Measurements from ENCODE around the gene RPS16. TPM values are rescaled to one million over a fixed set of nuclear protein-coding genes. Genes with fewer than 3 reads are reported as not detected.
A peak's percentile ranks its signal among the peaks of the same experiment; 100 is the strongest.
"Not testable (repeated sequence)": the region's sequence is repeated elsewhere in the genome, so short reads cannot be mapped to it uniquely, and the experiment has no call there.

RPS16 gene
- total and polyA plus RNA-seq, 9 donors: 2,348 to 7,403 (median 4,531) TPM

- Histone ChIP-seq H3K36me3 (no peaks in the 10 kb centered on the region), H3K4me3 (peak within 1 kb of the TSS; percentile 90), H3K27ac (peak within 1 kb of the TSS in 1 of 2 donors; percentile 77), H3K9me3 (no peaks in the 10 kb centered on the region), H3K27me3 (no peaks in the 10 kb centered on the region), H3K4me1 (ENCODE audit: insufficient read depth) (peaks cover 7% of the 10 kb centered on the region)
- 0 to 2% (median 0%) methylated on average over 34 to 62 of the region's 62 CpGs for WGBS, 3 donors
- peak; percentile 95 to 98 (median 97) for DNase-seq
- TF ChIP-seq CTCF (IDR thresholded peaks at IDR 0.05) (no peak), EP300 (IDR thresholded peaks at IDR 0.05) (no peak), POLR2A (IDR thresholded peaks at IDR 0.05) (peak; percentile 77)
- intact Hi-C loops (cut with DNase I): no loop called here
Measured at GRCh38 chr19:39480337-39481228, 44.8 kb upstream of the RPS16 start, which contains the start of gene TIMM50. TIMM50 (plus strand) TSS chr19:39480838; CDS start chr19:39480854, 16 bp downstream.

DNA sequence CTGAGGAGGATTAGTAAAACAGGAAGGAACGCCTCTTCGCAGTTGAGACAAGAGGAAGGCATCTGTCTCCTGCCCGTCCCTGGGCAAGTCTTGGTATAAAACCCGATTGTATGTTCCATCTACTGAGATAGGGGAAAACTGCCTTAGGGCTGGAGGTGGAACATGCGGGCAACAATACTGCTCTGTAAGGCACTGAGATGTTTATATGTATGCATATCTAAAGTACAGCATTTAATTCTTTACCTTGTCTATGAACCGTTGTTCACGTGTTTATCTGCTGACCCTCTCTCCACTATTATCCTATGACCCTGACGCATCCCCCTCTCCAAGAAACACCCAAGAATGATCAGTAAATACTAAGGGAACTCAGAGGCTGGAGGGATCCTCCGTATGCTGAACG lies 44.2 kb upstream of the RPS16 start:
- Histone ChIP-seq H3K27ac (no peak overlapping the region), H3K36me3 (no peaks in the 10 kb centered on the region), H3K4me3 (peak overlapping the region; percentile 90), H3K9me3 (no peaks in the 10 kb centered on the region), H3K27me3 (no peaks in the 10 kb centered on the region), H3K4me1 (ENCODE audit: insufficient read depth) (peaks cover 7% of the 10 kb centered on the region)
- DNase-seq: no peak
- no peak for TF ChIP-seq CTCF (IDR thresholded peaks at IDR 0.05)
- no peak for TF ChIP-seq EP300 (IDR thresholded peaks at IDR 0.05)
- TF ChIP-seq POLR2A (IDR thresholded peaks at IDR 0.05): no peak
- WGBS, 3 donors: 28 to 45% (median 39%) methylated on average over 10 of the region's 10 CpGs
- intact Hi-C loops (cut with DNase I): loop anchor here in 2 of 4 donors (10.0 kb wide), 1 partner anchor 55 kb away; the partner anchor contains the start of gene EID2B (in 2 of the 2)

DNA sequence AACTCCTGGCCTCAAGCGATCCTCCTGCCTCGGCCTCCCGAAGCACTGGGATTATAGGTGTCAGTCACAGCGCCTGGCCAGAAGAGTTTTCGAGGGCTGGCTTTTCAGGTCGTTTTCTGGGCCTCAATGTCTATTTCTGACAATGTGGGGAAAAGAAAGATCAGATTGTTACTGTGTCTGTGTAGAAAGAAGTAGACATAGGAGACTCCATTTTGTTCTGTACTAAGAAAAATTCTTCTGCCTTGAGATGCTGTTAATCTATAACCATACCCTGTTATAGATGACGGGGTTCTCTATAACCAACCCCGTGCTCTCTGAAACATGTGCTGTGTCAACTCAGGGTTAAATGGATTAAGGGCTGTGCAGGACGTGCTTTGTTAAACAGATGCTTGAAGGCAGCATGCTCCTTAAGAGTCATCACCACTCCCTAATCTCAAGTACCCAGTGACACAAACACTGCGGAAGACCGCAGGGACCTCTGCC lies 43.6 kb upstream of the RPS16 start:
- not testable (repeated sequence) for H3K4me3 ChIP-seq; H3K9me3 ChIP-seq; DNase-seq; H3K4me1 ChIP-seq (ENCODE audit: insufficient read depth); H3K27me3 ChIP-seq; H3K36me3 ChIP-seq; H3K27ac ChIP-seq
- intact Hi-C loops (cut with DNase I): loop anchor here in 2 of 4 donors (10.0 kb wide), 1 partner anchor 55 kb away; the partner anchor contains the start of gene EID2B (in 2 of the 2)
- WGBS, 3 donors: 75 to 79% (median 77%) methylated on average over 11 of the region's 11 CpGs

DNA sequence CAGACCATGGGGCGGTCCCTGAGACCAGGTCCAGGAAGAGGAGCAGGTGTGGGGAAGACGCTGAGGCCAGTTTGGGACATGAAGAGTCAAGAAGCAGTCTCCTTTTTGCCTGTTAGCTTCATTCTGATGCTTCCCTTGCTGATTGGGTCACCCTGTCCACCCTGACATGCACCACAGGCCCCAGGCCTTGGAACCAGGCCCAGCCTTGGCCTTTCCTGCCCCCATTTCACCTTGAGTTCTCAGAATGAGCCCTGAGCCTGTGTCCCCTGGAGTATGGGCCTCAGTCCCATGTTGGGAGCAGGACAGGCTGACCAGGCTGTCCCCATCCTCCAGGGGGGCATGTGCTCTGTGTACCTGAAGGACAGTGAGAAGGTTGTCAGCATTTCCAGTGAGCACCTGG lies 40.0 kb upstream of the RPS16 start:
- intact Hi-C loops (cut with DNase I): loop anchor here in 2 of 4 donors (10.0 kb wide), 1 partner anchor 59 kb away; the partner anchor contains the start of gene EID2B (in 2 of the 2)
- TF ChIP-seq CTCF (IDR thresholded peaks at IDR 0.05) (no peak), POLR2A (IDR thresholded peaks at IDR 0.05) (no peak), EP300 (IDR thresholded peaks at IDR 0.05) (no peak)
- Histone ChIP-seq H3K36me3 (no peaks in the 10 kb centered on the region), H3K9me3 (no peaks in the 10 kb centered on the region), H3K4me3 (no peak overlapping the region), H3K27ac (no peak overlapping the region), H3K4me1 (ENCODE audit: insufficient read depth) (no peaks in the 10 kb centered on the region), H3K27me3 (no peaks in the 10 kb centered on the region)
- WGBS, 3 donors: 89 to 100% (median 91%) methylated on average over 2 of the region's 2 CpGs
- no peak for DNase-seq
